ENCODE data around the gene PRPF19.

The PRPF19 gene

GRCh38 chr11:60845338-60845737, 61.0 kb downstream of the PRPF19 start:
- DNase-seq (ENCODE audit: low read depth in 2 of 2, low spot score in 1 of 2), result no peak

- DNase-seq (ENCODE audit: low read depth in 2 of 2, low spot score in 1 of 2), result no peak
These were observed 61.5 kb downstream of the PRPF19 start for GRCh38 chr11:60844870-60845221.

DNA sequence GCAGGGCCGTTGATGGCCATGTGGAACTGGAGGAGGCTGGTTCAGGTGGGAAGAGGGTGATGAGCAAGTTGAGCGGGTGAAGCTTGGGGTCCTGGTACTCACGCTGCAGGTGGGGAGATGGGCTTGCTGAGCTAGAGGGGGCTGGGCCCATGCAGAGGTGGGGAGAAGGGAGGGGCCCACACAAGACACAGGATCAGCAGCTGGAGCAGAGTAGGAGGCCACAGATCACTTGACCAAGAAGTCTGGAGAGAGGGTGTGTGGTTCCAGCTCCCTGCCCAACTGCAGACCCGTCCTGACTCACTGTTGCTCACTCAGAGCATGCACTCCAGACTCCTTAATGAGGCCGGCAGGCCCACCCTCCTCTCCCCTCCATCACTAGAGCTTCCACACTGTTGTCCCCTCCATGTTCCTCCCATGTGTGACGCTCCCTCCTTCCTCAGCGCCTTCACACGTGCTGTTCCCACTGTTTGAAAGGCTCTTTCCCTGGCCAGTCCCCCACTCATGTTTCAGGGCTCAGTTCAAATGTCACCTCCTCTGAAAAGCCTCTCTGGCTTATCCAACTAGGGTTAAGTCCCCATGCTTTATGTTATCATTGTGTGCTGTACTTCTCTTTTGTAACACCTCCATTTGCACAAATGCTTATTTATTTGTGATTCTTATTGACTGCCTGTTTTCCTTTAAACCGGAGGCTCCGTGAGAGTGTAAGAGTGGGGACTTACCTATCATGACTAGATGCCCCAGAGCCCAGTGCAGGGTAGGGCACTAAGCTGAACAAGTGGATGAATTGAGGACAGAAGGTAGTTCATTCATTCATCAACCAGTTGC, 62.1 kb downstream of the PRPF19 start:
- no peak for DNase-seq (ENCODE audit: low read depth in 2 of 2, low spot score in 1 of 2)

- DNase-seq (ENCODE audit: low read depth in 2 of 2, low spot score in 1 of 2), result no peak
These were observed 63.5 kb downstream of the PRPF19 start for GRCh38 chr11:60842668-60843600.

DNA sequence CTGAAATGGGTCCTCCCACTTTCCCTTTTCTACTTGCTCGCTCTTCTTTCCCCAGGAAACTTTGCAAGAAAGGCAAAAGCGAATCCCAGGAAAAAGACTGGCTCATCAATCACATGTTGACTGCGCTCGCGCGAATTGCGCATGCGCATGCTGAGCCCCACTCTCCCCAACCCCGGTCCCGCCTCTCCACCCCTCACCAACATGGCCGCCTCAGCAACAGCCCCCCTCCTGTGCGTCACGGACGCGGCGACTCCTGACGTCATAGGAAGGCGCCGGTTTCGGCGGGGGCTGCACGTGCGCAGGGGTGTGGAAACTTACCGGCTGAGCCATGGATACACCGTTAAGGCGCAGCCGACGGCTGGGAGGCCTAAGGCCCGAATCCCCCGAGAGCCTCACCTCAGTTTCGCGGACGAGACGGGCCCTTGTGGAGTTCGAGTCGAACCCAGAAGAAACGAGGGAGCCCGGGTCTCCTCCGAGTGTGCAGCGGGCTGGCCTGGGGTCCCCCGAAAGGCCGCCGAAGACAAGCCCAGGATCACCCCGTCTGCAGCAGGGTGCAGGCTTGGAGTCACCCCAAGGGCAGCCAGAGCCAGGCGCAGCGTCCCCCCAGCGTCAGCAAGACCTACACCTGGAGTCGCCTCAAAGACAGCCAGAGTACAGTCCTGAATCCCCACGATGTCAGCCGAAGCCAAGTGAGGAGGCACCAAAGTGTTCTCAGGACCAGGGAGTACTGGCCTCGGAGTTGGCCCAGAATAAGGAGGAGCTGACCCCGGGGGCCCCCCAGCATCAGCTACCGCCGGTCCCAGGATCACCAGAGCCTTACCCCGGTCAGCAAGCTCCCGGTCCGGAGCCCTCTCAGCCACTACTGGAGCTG, 64.4 kb downstream of the PRPF19 start, which contains the start of gene CCDC86:
TSS of gene CCDC86 (plus strand) at position 317 of the 871 bp plus-strand sequence. CDS start at position 329, 12 bp downstream.
- DNase-seq (ENCODE audit: low read depth in 2 of 2, low spot score in 1 of 2), result peak; percentile 97 to 99

Data from stimulated activated CD8-positive, alpha-beta memory T cell treated with anti-CD3 and anti-CD28 coated beads, Interleukin-4, amount 100 ng/mL, for 1 hour (primary cell).